ENCODE data around the gene GPR108. TPM values are rescaled to one million over a fixed set of nuclear protein-coding genes. Genes with fewer than 3 reads are reported as not detected.

The GPR108 gene
- total RNA-seq, 2 experiments from 2014 or later, result 63.2 to 88.3 TPM

DNA sequence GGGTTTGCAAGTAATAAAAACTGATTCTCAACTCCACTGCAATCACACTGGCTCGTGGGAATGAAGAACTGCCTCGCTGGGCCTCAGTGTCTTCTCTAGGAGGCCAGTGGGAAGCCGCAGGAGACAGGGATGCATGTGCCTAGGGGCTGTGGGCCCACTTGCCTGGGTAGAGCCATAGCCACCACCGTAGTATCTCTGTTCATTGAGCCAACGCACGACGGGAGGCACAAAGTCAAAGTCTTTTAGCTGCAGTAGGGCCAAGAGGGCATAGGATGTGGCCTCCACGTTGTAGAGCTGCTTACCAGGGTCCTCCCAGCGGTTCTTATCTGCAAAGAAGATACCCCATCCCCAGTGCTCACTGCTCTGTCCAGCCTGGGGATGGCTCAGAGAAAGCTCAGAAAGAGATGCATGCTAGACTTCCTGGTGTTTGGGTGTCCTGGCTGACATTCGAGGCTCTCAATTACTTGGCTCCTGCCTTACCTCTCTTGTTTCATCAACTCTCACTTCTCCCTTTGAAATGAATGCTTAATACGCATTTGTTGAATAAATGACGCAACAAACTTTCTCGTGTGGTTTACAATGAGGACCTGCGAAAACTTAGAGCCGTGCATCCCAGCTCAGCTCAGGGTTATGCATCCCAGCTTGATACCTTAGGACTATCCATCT lies 51.3 kb downstream of the GPR108 start:
- no peak overlapping the region for H3K4me3 ChIP-seq (ENCODE audit: low read depth, low read length, poor library complexity, severe bottlenecking)
- no TSS peak for BruUV-seq (replicated peaks)
- no peaks in the 10 kb centered on the region for H3K36me3 ChIP-seq (ENCODE audit: insufficient read depth, low read length)
- H2AFZ ChIP-seq (ENCODE audit: low read length), result no peak overlapping the region
- peaks cover 12% of the 10 kb centered on the region for H3K4me1 ChIP-seq (ENCODE audit: insufficient read depth, low read length, poor library complexity, severe bottlenecking)
- H3K4me2 ChIP-seq (ENCODE audit: low read length), result no peak overlapping the region
- no peaks in the 10 kb centered on the region; the same call in 1 of the 2 replicates for H3K9me3 ChIP-seq (ENCODE audit: low read length)
- intact Hi-C loops (cut with micrococcal nuclease; ENCODE audit: unreplicated experiment), result no loop called here
- H4K20me1 ChIP-seq (ENCODE audit: insufficient read depth, low read length), result no peaks in the 10 kb centered on the region
- POLR2A ChIA-PET, result no interaction called here
- TF ChIP-seq, protein P1, sequence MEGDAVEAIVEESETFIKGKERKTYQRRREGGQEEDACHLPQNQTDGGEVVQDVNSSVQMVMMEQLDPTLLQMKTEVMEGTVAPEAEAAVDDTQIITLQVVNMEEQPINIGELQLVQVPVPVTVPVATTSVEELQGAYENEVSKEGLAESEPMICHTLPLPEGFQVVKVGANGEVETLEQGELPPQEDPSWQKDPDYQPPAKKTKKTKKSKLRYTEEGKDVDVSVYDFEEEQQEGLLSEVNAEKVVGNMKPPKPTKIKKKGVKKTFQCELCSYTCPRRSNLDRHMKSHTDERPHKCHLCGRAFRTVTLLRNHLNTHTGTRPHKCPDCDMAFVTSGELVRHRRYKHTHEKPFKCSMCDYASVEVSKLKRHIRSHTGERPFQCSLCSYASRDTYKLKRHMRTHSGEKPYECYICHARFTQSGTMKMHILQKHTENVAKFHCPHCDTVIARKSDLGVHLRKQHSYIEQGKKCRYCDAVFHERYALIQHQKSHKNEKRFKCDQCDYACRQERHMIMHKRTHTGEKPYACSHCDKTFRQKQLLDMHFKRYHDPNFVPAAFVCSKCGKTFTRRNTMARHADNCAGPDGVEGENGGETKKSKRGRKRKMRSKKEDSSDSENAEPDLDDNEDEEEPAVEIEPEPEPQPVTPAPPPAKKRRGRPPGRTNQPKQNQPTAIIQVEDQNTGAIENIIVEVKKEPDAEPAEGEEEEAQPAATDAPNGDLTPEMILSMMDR (conservative IDR thresholded peaks at IDR 0.05; ENCODE audit: low read length), result no peak
- TF ChIP-seq EZH2phosphoT487 (IDR thresholded peaks at IDR 0.05; ENCODE audit: borderline replicate concordance, low read depth, low read length), result no peak
- no peaks in the 10 kb centered on the region for H3K9me2 ChIP-seq (ENCODE audit: insufficient read depth, low read length)
- no peak for DNase-seq (ENCODE audit: low spot score)
- H3K27ac ChIP-seq (ENCODE audit: low read depth, low read length, poor library complexity, severe bottlenecking), result no peak overlapping the region
- H3K79me2 ChIP-seq (ENCODE audit: insufficient read depth, low read depth, low read length), result no peaks in the 10 kb centered on the region
- CTCF ChIA-PET (ENCODE audit: unreplicated experiment), result interaction anchor here (0.6 kb wide), 1 partner anchor 30 kb away, joined by 4 read pairs; no protein-coding TSS in a partner anchor

DNA sequence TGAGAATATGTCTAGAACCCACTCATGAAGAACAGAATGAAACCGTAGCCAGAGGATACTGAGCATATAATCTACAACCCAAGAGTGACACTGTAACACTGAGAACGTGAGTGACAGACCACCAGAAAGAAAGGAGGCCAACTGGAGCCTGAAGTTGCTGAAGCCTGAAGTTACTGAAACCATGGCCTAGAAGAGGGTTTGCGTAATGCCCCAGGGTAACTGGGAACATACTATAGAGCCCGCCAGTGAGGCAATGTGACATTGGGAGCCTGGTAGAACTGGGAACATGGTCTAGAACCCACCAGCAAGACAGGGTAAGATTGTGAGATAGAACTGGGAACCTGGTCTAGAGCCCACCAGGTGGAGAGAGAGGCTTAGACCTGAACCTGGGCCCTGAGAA lies 51.9 kb downstream of the GPR108 start:
- intact Hi-C loops (cut with micrococcal nuclease; ENCODE audit: unreplicated experiment), result no loop called here
- ChIA-PET POLR2A (interaction anchor here (0.6 kb wide), 1 partner anchor 1097 kb away, joined by 4 read pairs; no protein-coding TSS in a partner anchor), CTCF (ENCODE audit: unreplicated experiment) (no interaction called here)
- DNase-seq (ENCODE audit: low spot score), result no peak
- TF ChIP-seq, protein P1 (conservative IDR thresholded peaks at IDR 0.05; ENCODE audit: low read length), result no peak
- TF ChIP-seq EZH2phosphoT487 (IDR thresholded peaks at IDR 0.05; ENCODE audit: borderline replicate concordance, low read depth, low read length), result no peak
- no peak overlapping the region for H3K4me2 ChIP-seq (ENCODE audit: low read length)
- no peaks in the 10 kb centered on the region for H4K20me1 ChIP-seq (ENCODE audit: insufficient read depth, low read length)
- H3K4me1 ChIP-seq (ENCODE audit: insufficient read depth, low read length, poor library complexity, severe bottlenecking), result peaks cover 12% of the 10 kb centered on the region
- no peaks in the 10 kb centered on the region for H3K9me2 ChIP-seq (ENCODE audit: insufficient read depth, low read length)
- no peak overlapping the region for H3K4me3 ChIP-seq (ENCODE audit: low read depth, low read length, poor library complexity, severe bottlenecking)
- BruUV-seq (replicated peaks), result no TSS peak
- no peaks in the 10 kb centered on the region for H3K79me2 ChIP-seq (ENCODE audit: insufficient read depth, low read depth, low read length)
- no peaks in the 10 kb centered on the region; the same call in 1 of the 2 replicates for H3K9me3 ChIP-seq (ENCODE audit: low read length)
- H2AFZ ChIP-seq (ENCODE audit: low read length), result no peak overlapping the region
- no peak overlapping the region for H3K27ac ChIP-seq (ENCODE audit: low read depth, low read length, poor library complexity, severe bottlenecking)
- H3K36me3 ChIP-seq (ENCODE audit: insufficient read depth, low read length), result no peaks in the 10 kb centered on the region

DNA sequence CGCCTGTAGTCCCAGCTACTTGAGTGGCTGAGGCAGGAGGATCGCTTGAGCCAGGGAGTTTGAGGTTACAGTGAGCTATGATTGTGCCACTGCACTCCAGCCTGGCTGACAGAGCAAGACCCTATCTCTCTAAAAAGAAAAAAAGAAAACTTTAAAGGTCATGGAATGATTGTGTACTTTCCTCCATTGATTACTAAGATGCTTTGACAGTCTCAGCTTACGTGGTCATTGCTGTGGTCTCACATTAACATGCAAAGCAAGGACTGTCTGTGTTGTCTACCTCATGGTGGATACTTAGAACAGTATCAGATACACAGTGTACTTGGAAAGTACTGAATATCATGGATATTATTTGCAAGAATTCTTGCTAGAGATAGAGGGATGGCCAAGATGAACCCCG lies 53.4 kb downstream of the GPR108 start:
- Histone ChIP-seq H3K4me1 (ENCODE audit: insufficient read depth, low read length, poor library complexity, severe bottlenecking) (peaks cover 12% of the 10 kb centered on the region), H3K4me2 (ENCODE audit: low read length) (no peak overlapping the region), H4K20me1 (ENCODE audit: insufficient read depth, low read length) (no peaks in the 10 kb centered on the region), H3K27ac (ENCODE audit: low read depth, low read length, poor library complexity, severe bottlenecking) (no peak overlapping the region), H3K4me3 (ENCODE audit: low read depth, low read length, poor library complexity, severe bottlenecking) (no peak overlapping the region), H3K79me2 (ENCODE audit: insufficient read depth, low read depth, low read length) (no peaks in the 10 kb centered on the region), H3K36me3 (ENCODE audit: insufficient read depth, low read length) (no peaks in the 10 kb centered on the region), H3K9me2 (ENCODE audit: insufficient read depth, low read length) (no peaks in the 10 kb centered on the region), H2AFZ (ENCODE audit: low read length) (no peak overlapping the region), H3K9me3 (ENCODE audit: low read length) (no peaks in the 10 kb centered on the region; the same call in 1 of the 2 replicates)
- CTCF ChIA-PET (ENCODE audit: unreplicated experiment), result no interaction called here
- POLR2A ChIA-PET, result no interaction called here
- TF ChIP-seq, protein P1 (conservative IDR thresholded peaks at IDR 0.05; ENCODE audit: low read length), result no peak
- no peak for TF ChIP-seq EZH2phosphoT487 (IDR thresholded peaks at IDR 0.05; ENCODE audit: borderline replicate concordance, low read depth, low read length)
- no peak for DNase-seq (ENCODE audit: low spot score)
- intact Hi-C loops (cut with micrococcal nuclease; ENCODE audit: unreplicated experiment), result no loop called here
- BruUV-seq (replicated peaks), result no TSS peak
